COLO668 (cell line): ENCODE results near the gene DENND6B.

Experiments
- DNase-seq: peaks from one replicate; lab custom pipeline; 2025; ENCODE audit not compliant: unreplicated experiment; lab: John Stamatoyannopoulos, UW

DENND6B gene

DNA sequence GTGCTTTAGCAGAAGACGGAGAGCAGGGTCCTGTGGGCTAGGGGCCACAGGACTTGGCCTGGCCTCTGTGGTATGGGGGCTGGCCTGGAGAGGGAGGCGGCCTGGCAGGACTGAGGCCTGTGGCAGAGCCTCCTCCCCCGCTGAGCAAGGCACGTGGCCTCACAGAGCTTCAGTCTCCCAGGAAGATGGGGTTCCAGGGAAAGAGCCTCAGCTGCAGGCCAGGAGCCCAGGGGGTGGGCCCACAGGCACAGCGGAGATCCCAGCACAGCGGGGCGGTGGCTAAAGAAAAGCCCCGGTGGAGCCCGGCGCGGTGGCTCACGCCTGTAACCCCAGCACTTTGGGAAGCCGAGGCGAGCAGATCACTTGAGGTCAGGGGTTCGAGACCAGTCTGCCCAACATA lies 67.5 kb downstream of the DENND6B start:
- no peak for DNase-seq
